Neuronal stem cell (in vitro differentiated cells): Measurements from ENCODE around the gene MYH14.

Experiments
- DNase-seq: peaks from one replicate; pipeline ENCODE4 v3.0.0-alpha.2; 2013; ENCODE audit warnings: low spot score
- H2AFZ ChIP-seq: one replicate; pipeline ENCODE4 v1.6.1; 2013; ENCODE audit warnings: mild to moderate bottlenecking, low read length, inconsistent platforms
- H2AK5ac ChIP-seq: 2 replicates; pipeline ENCODE4 v1.6.1; 2013; ENCODE audit warnings: low read depth, mild to moderate bottlenecking, inconsistent platforms, low read length, moderate library complexity, mixed read lengths
- H2BK120ac ChIP-seq: 2 replicates; pipeline ENCODE4 v1.6.1; 2013; ENCODE audit warnings: low read depth, mild to moderate bottlenecking, inconsistent platforms, low read length, moderate library complexity, mixed read lengths
- H2BK12ac ChIP-seq: one replicate; pipeline ENCODE4 v1.6.1; 2013; ENCODE audit warnings: low read length, inconsistent platforms
- H2BK15ac ChIP-seq: 2 replicates; pipeline ENCODE4 v1.6.1; 2013; ENCODE audit warnings: mild to moderate bottlenecking, low read length, inconsistent platforms, mixed read lengths
- H2BK5ac ChIP-seq: one replicate; pipeline ENCODE4 v1.6.1; 2013; ENCODE audit warnings: inconsistent platforms, mild to moderate bottlenecking, low read length, moderate library complexity
- H3K14ac ChIP-seq: one replicate; pipeline ENCODE4 v1.6.1; 2013; ENCODE audit warnings: low read length, inconsistent platforms
- H3K18ac ChIP-seq: 2 replicates; pipeline ENCODE4 v1.6.1; 2013; ENCODE audit warnings: low read length, inconsistent platforms
- H3K23ac ChIP-seq: 2 replicates; pipeline ENCODE4 v1.6.1; 2013; ENCODE audit warnings: low read depth, mild to moderate bottlenecking, mixed read lengths, low read length, inconsistent platforms; ENCODE audit not compliant: poor library complexity
- H3K27ac ChIP-seq: replicated peaks from 3 replicates; pipeline ENCODE4 v1.5.1; 2013; ENCODE audit warnings: low read length, inconsistent platforms
- H3K27me3 ChIP-seq, 3 experiments: 2 replicates each; pipeline ENCODE4 v1.6.1; 2013; ENCODE audit warnings: low read length in 3 of 3, mild to moderate bottlenecking in 2 of 3, inconsistent platforms in 1 of 3, low read depth in 1 of 3, mixed read lengths in 1 of 3, moderate library complexity in 1 of 3; ENCODE audit not compliant: control insufficient read depth in 3 of 3, insufficient read depth in 3 of 3
- H3K36me3 ChIP-seq, 2 donors: replicated peaks in 1 of 2; 2 replicates each; pipeline ENCODE4 v1.6.1; 2013; ENCODE audit warnings: low read length in 2 of 2; ENCODE audit not compliant: control insufficient read depth in 2 of 2, insufficient read depth in 2 of 2
- H3K4ac ChIP-seq: 2 replicates; pipeline ENCODE4 v1.6.1; 2013; ENCODE audit warnings: inconsistent platforms, mild to moderate bottlenecking, low read length, moderate library complexity
- H3K4me1 ChIP-seq, 2 donors: 1 replicate in 1 of 2; 2 replicates in 1 of 2; pipeline ENCODE4 v1.6.1; 2013; ENCODE audit warnings: low read length in 2 of 2, low read depth in 1 of 2; ENCODE audit not compliant: control insufficient read depth in 2 of 2, insufficient read depth in 1 of 2
- H3K4me2 ChIP-seq: one replicate; pipeline ENCODE4 v1.6.1; 2013; ENCODE audit warnings: mild to moderate bottlenecking, low read length, inconsistent platforms; ENCODE audit not compliant: insufficient read depth, poor library complexity, severe bottlenecking
- H3K4me3 ChIP-seq, 2 donors: 2 replicates each; pipeline ENCODE4 v1.5.1; 2013; ENCODE audit warnings: low read length in 2 of 2, mild to moderate bottlenecking in 2 of 2, inconsistent platforms in 1 of 2, moderate library complexity in 1 of 2
- H3K79me1 ChIP-seq: one replicate; pipeline ENCODE4 v1.6.1; 2013; ENCODE audit warnings: low read depth, mild to moderate bottlenecking, inconsistent platforms, low read length, moderate library complexity
- H3K9ac ChIP-seq: one replicate; pipeline ENCODE4 v1.6.1; 2013; ENCODE audit warnings: mild to moderate bottlenecking, low read depth, low read length, inconsistent platforms; ENCODE audit not compliant: poor library complexity
- H3K9me3 ChIP-seq, 2 donors: replicated peaks in 1 of 2; 2 replicates each; pipeline versions ENCODE3 to v1.6.1; 2013; ENCODE audit warnings: low read length in 2 of 2, mild to moderate bottlenecking in 2 of 2, inconsistent platforms in 1 of 2, low read depth in 1 of 2, mixed read lengths in 1 of 2, moderate library complexity in 1 of 2; ENCODE audit not compliant: control insufficient read depth in 2 of 2, insufficient read depth in 1 of 2
- H4K8ac ChIP-seq: one replicate; pipeline ENCODE4 v1.6.1; 2013; ENCODE audit warnings: low read depth, mild to moderate bottlenecking, inconsistent platforms, low read length, moderate library complexity
- H4K91ac ChIP-seq: one replicate; pipeline ENCODE4 v1.6.1; 2013; ENCODE audit warnings: low read length, low read depth, mild to moderate bottlenecking, inconsistent platforms; ENCODE audit not compliant: poor library complexity
- WGBS, 2 donors: extraction: QIAGEN DNeasy Blood & Tissue Kit; methylation state at CpG; one replicate each; pipeline ENCODE4 v1.1.7; 2013; ENCODE audit warnings: missing lambda C conversion rate in 2 of 2, mixed read lengths in 1 of 2; ENCODE audit not compliant: insufficient read length in 2 of 2, insufficient replicate concordance in 1 of 2; ENCODE audit errors: extremely low coverage in 2 of 2; 5-methylcytosine and 5-hydroxymethylcytosine counted together

MYH14 gene

GRCh38 chr19:50261446-50261970 lies 58.1 kb downstream of the MYH14 start:
- H3K14ac ChIP-seq = no peak overlapping the region
- no CpG with 5 or more reads among the region's 16 CpGs for WGBS, 2 donors

GRCh38 chr19:50263176-50263575 lies 59.8 kb downstream of the MYH14 start:
- Histone ChIP-seq H2AK5ac (no peak overlapping the region), H3K14ac (no peak overlapping the region), H3K9ac (no peak overlapping the region), H3K23ac (no peak overlapping the region), H2BK15ac (no peak overlapping the region), H3K36me3 (peaks cover 0 to 3% of the 10 kb centered on the region in 2 donors), H3K18ac (no peak overlapping the region), H2AFZ (no peak overlapping the region), H4K91ac (no peak overlapping the region), H3K27me3 (peaks cover 0 to 4% (median 0%) of the 10 kb centered on the region in 3 experiments), H3K4me2 (no peak overlapping the region), H2BK12ac (no peak overlapping the region), H2BK120ac (no peak overlapping the region), H3K27ac (no peak overlapping the region), H3K9me3 (no peaks in the 10 kb centered on the region), H3K4me3 (no peak overlapping the region), H3K4ac (no peak overlapping the region), H2BK5ac (no peak overlapping the region), H3K4me1 (peaks cover 0 to 2% of the 10 kb centered on the region in 2 donors), H3K79me1 (no peaks in the 10 kb centered on the region), H4K8ac (no peak overlapping the region)
- DNase-seq = no peak
- no CpG with 5 or more reads among the region's 8 CpGs for WGBS, 2 donors

More at GRCh38 chr19:50261446-50261970, 58.1 kb downstream of the MYH14 start:
- no peak overlapping the region for H4K91ac ChIP-seq
- peak overlapping the region; percentile 53 for H2BK5ac ChIP-seq
- H2AK5ac ChIP-seq = no peak overlapping the region
- H3K4me2 ChIP-seq = no peak overlapping the region
- no peak overlapping the region for H2BK120ac ChIP-seq
- H2AFZ ChIP-seq = no peak overlapping the region
- no peak overlapping the region for H3K9ac ChIP-seq
- H3K36me3 ChIP-seq = peaks cover 0 to 3% of the 10 kb centered on the region in 2 donors
- H3K23ac ChIP-seq = no peak overlapping the region
- no peak overlapping the region for H2BK12ac ChIP-seq
- DNase-seq = no peak
- H2BK15ac ChIP-seq = no peak overlapping the region
- no peak overlapping the region for H3K18ac ChIP-seq
- H3K4ac ChIP-seq = no peak overlapping the region
- no peaks in the 10 kb centered on the region for H3K4me1 ChIP-seq
- no peak overlapping the region for H4K8ac ChIP-seq
- no peaks in the 10 kb centered on the region for H3K79me1 ChIP-seq
- no peak overlapping the region for H3K4me3 ChIP-seq
- H3K9me3 ChIP-seq = no peaks in the 10 kb centered on the region
- no peak overlapping the region for H3K27ac ChIP-seq
- H3K27me3 ChIP-seq = no peaks in the 10 kb centered on the region

GRCh38 chr19:50264483-50265186 lies 61.2 kb downstream of the MYH14 start:
- Histone ChIP-seq H3K4ac (no peak overlapping the region), H3K4me3 (no peak overlapping the region), H2BK5ac (no peak overlapping the region), H3K27me3 (peaks cover 0 to 4% (median 0%) of the 10 kb centered on the region in 3 experiments), H3K36me3 (peaks cover 0 to 7% of the 10 kb centered on the region in 2 donors), H3K23ac (no peak overlapping the region), H2AK5ac (no peak overlapping the region), H3K14ac (no peak overlapping the region), H3K18ac (no peak overlapping the region), H4K91ac (no peak overlapping the region), H2BK15ac (no peak overlapping the region), H3K9ac (no peak overlapping the region), H4K8ac (no peak overlapping the region), H3K4me2 (no peak overlapping the region), H3K4me1 (peaks cover 0 to 2% of the 10 kb centered on the region in 2 donors), H2BK12ac (no peak overlapping the region), H3K9me3 (peaks cover 0 to 3% of the 10 kb centered on the region in 2 donors), H3K79me1 (peaks cover 2% of the 10 kb centered on the region), H2BK120ac (no peak overlapping the region), H3K27ac (no peak overlapping the region), H2AFZ (no peak overlapping the region)
- no peak for DNase-seq
- no CpG with 5 or more reads among the region's 8 CpGs for WGBS, 2 donors

DNA sequence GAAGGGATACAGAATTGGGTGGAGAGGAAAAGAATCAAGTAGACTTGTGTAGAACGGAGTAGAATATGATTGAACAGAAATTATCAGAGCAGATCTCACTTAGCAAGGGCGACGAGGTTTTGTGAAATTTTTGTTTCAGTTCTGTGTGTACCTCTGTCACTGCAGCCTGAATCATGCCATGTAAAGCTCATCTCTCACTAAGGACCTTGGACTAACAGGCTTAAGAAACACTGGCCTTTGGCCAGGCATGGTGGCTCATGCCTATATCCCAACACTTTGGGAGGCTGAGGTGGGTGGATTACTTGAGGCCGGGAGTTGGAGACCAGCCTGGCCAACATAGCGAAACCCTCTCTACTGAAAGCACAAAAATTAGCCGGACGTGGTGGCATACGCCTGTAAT lies 62.6 kb downstream of the MYH14 start:
- no peak overlapping the region for H2BK15ac ChIP-seq
- no peak overlapping the region for H2BK12ac ChIP-seq
- peaks cover 0 to 4% (median 0%) of the 10 kb centered on the region in 3 experiments for H3K27me3 ChIP-seq
- no peak overlapping the region for H3K4ac ChIP-seq
- no peak overlapping the region for H3K27ac ChIP-seq
- H2AK5ac ChIP-seq = no peak overlapping the region
- no peak overlapping the region for H3K23ac ChIP-seq
- no peak overlapping the region for H3K9ac ChIP-seq
- WGBS, 2 donors = no CpG with 5 or more reads among the region's 8 CpGs
- peaks cover 0 to 2% of the 10 kb centered on the region in 2 donors for H3K4me1 ChIP-seq
- H2BK120ac ChIP-seq = no peak overlapping the region
- no peak overlapping the region for H4K8ac ChIP-seq
- no peak overlapping the region for H3K18ac ChIP-seq
- H3K36me3 ChIP-seq = peaks cover 0 to 4% of the 10 kb centered on the region in 2 donors
- no peak overlapping the region for H2AFZ ChIP-seq
- H3K4me3 ChIP-seq = no peak overlapping the region
- H3K14ac ChIP-seq = no peak overlapping the region
- no peak overlapping the region for H4K91ac ChIP-seq
- peaks cover 0 to 3% of the 10 kb centered on the region in 2 donors for H3K9me3 ChIP-seq
- no peak overlapping the region for H2BK5ac ChIP-seq
- peaks cover 2% of the 10 kb centered on the region for H3K79me1 ChIP-seq
- H3K4me2 ChIP-seq = no peak overlapping the region
- DNase-seq = no peak
